B cell (primary cell): ENCODE data around the gene PIM1. TPM values are rescaled to one million over a fixed set of nuclear protein-coding genes. Genes with fewer than 3 reads are reported as not detected.

Source experiments
- ATAC-seq: fragments of 200-7000 bp; cut with Tn5 transposase; one replicate; pipeline ENCODE4 v1.10.0; 2021; ENCODE audit warnings: low read depth, mild to moderate bottlenecking, moderate number of reproducible peaks, moderate library complexity
- CTCF ChIA-PET: fragments of 350-600 bp; sonication (Branson Sonifier 250); formaldehyde crosslinking; loops from one replicate; lab custom pipeline; 2021; ENCODE audit warnings: antibody characterized with exemption, inconsistent platforms; lab: Charles Lee
- POLR2A ChIA-PET: fragments of 350-600 bp; sonication (Branson Sonifier 250); formaldehyde crosslinking; loops from one replicate; lab custom pipeline; 2021; ENCODE audit warnings: antibody characterized with exemption; lab: Charles Lee
- DNase-seq: peaks from one replicate; pipeline ENCODE4 v3.0.0; 2013
- H2AFZ ChIP-seq: 2 replicates; pipeline ENCODE4 v1.6.1; 2012; ENCODE audit warnings: mild to moderate bottlenecking, low read depth, low read length; ENCODE audit not compliant: insufficient read depth, poor library complexity, severe bottlenecking
- H3K27ac ChIP-seq, 2 donors: 1 replicate in 1 of 2; 2 replicates in 1 of 2; pipeline ENCODE4 v1.5.1; 2012 to 2013; ENCODE audit warnings: low read length in 2 of 2, mild to moderate bottlenecking in 2 of 2, moderate library complexity in 1 of 2
- H3K27me3 ChIP-seq, 4 experiments: fragments of 200-600 bp in 1 of 4; sonication (generic) in 1 of 4; replicated peaks in 1 of 4; 1 replicate in 2 of 4; 2 replicates in 2 of 4; pipeline versions ENCODE4 v1.6.1 to v1.7.0; 2013 to 2016; ENCODE audit warnings: low read length in 3 of 4, mild to moderate bottlenecking in 2 of 4, mixed read lengths in 1 of 4, moderate library complexity in 1 of 4; ENCODE audit not compliant: insufficient read depth in 4 of 4, control insufficient read depth in 3 of 4; ENCODE audit errors: control extremely low read depth in 1 of 4
- H3K36me3 ChIP-seq, 2 experiments: replicated peaks in 1 of 2; 1 replicate in 1 of 2; 2 replicates in 1 of 2; pipeline versions ENCODE4 v1.6.1 to v1.7.1; 2013; ENCODE audit warnings: low read length in 1 of 2; ENCODE audit not compliant: insufficient read depth in 2 of 2, control insufficient read depth in 1 of 2; ENCODE audit errors: control extremely low read depth in 1 of 2, extremely low read depth in 1 of 2
- H3K4me1 ChIP-seq, 2 donors: fragments of 200-600 bp in 1 of 2; sonication (generic) in 1 of 2; 1 replicate in 1 of 2; 2 replicates in 1 of 2; pipeline versions ENCODE4 v1.5.1 to v1.6.1; 2013 to 2017; ENCODE audit warnings: low read length in 2 of 2; ENCODE audit not compliant: control insufficient read depth in 2 of 2, insufficient read depth in 2 of 2
- H3K4me2 ChIP-seq: replicated peaks from 2 replicates; pipeline ENCODE3; 2012; ENCODE audit warnings: mild to moderate bottlenecking, low read depth, low read length; ENCODE audit not compliant: poor library complexity, severe bottlenecking
- H3K4me3 ChIP-seq, 5 experiments: fragments of 200-600 bp in 1 of 5; sonication (generic) in 1 of 5; 1 replicate in 3 of 5; 2 replicates in 2 of 5; pipeline versions ENCODE4 v1.5.1 to v1.7.0; 2011 to 2016; ENCODE audit warnings: low read length in 4 of 5, mild to moderate bottlenecking in 4 of 5, low read depth in 2 of 5, control low read depth in 1 of 5, moderate library complexity in 1 of 5; ENCODE audit not compliant: insufficient read depth in 1 of 5; ENCODE audit errors: control extremely low read depth in 1 of 5, extremely low read depth in 1 of 5
- H3K79me2 ChIP-seq: fragments of 200-600 bp; sonication (generic); one replicate; pipeline ENCODE4 v1.6.0; 2016; ENCODE audit warnings: low read length; ENCODE audit not compliant: control insufficient read depth, insufficient read depth
- H3K9ac ChIP-seq: fragments of 200-600 bp; sonication (generic); 2 replicates; pipeline ENCODE4 v1.6.1; 2017; ENCODE audit warnings: mild to moderate bottlenecking, low read length, moderate library complexity
- H3K9me3 ChIP-seq, 3 donors: one replicate each; pipeline versions ENCODE4 v1.6.1 to v1.7.1; 2013; ENCODE audit warnings: low read length in 2 of 3; ENCODE audit not compliant: control insufficient read depth in 2 of 3, insufficient read depth in 1 of 3; ENCODE audit errors: control extremely low read depth in 1 of 3
- H4K20me1 ChIP-seq: 2 replicates; pipeline ENCODE4 v1.6.0; 2012; ENCODE audit warnings: mild to moderate bottlenecking, low read length; ENCODE audit not compliant: insufficient read depth, control insufficient read depth, poor library complexity, severe bottlenecking
- H3K27ac Mint-ChIP-seq: one replicate; pipeline ENCODE4 v1.8.0; 2021; ENCODE audit warnings: mixed read lengths
- H3K27me3 Mint-ChIP-seq: one replicate; pipeline ENCODE4 v1.8.0; 2021; ENCODE audit warnings: mixed read lengths
- H3K4me1 Mint-ChIP-seq: one replicate; pipeline ENCODE4 v1.8.0; 2021; ENCODE audit warnings: mixed read lengths
- H3K4me3 Mint-ChIP-seq: one replicate; pipeline ENCODE4 v1.8.0; 2021; ENCODE audit warnings: mixed read lengths
- H3K9me3 Mint-ChIP-seq: one replicate; pipeline ENCODE4 v1.8.0; 2022; ENCODE audit warnings: mixed read lengths; ENCODE audit not compliant: insufficient read depth
- EZH2 ChIP-seq: IDR thresholded peaks from 2 replicates; pipeline ENCODE4 v1.6.1; 2012; ENCODE audit warnings: borderline replicate concordance, low read depth, mild to moderate bottlenecking, moderate library complexity, low read length; ENCODE audit not compliant: insufficient read depth, poor library complexity, severe bottlenecking
- WGBS: methylation state at CpG from one replicate; pipeline ENCODE4 v1.1.5; 2013; ENCODE audit warnings: missing lambda C conversion rate; ENCODE audit not compliant: insufficient coverage; 5-methylcytosine and 5-hydroxymethylcytosine counted together
- intact Hi-C: fragments of 100-400 bp; cut with micrococcal nuclease; formaldehyde crosslinking; loops from one replicate; pipeline ENCODE4 v1.10.0; 2022
- polyA plus RNA-seq: library from polyadenylated mRNA; depleted of rRNA; stranded (reverse); fragments of >200 nt; gene quantifications from 2 replicates; pipeline ENCODE4 v1.2.3, GENCODE V29; 2012
- total RNA-seq, 2 donors: library from RNA; stranded (reverse); fragments of 120-200 nt in 1 of 2; gene quantifications; 1 replicate in 1 of 2; 2 replicates in 1 of 2; pipeline versions ENCODE4 v1.2.3 to v1.2.4, GENCODE V29; 2013 to 2022
- TF ChIP-seq, protein P1 (sequence below): fragments of 200-600 bp; IDR thresholded peaks from one replicate; pipeline ENCODE4 v1.8.0; 2022; ENCODE audit warnings: antibody characterized with exemption, mild to moderate bottlenecking

Gene PIM1
- total and polyA plus RNA-seq, 2 donors (not counting 1 experiment from before 2014, with no cell fraction given) = 13.6 to 102 TPM

DNA sequence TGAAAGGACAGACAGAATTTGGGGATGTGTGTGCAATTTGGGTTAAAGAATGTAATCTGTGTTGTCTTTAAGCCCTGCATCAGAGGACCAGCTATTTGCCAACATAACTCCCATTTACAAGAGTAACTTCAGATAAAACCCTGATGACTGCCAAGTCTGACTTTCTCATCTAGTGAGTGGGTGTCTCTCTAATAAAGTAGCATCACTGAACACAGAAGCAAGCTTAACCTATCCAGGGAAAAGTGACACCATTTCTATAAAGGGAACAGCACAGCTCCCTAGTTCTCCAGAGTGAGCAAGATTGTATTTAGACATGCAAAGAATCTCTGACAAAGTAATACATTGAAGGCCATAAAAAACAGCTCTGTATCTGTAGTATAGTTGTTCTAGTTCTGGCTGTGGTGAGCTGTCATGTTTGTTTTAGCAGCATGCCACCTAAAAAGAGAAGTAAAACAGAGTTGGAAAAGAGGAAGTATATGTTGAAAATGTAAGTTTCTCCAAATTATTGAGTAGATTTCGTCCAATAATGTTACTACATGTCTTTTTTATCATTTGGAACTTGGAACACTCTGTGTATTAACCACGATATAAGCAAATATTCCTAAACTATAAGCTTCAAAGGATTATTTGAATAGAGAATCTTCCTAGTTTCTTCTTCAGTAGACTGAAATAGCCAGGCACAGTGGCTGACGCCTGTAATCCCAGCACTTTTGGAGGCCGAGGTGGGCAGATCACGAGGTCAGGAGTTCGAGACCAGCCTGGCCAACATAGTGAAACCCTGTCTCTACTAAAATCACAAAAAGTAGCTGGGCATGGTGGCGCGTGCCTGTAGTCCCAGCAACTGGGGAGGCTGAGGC lies 8.8 kb upstream of the PIM1 start:
- CTCF ChIA-PET = interaction anchor here (0.7 to 6.7 kb wide), 11 partner anchors 10 to 393 kb away, joined by 3 to 68 read pairs (median 4); partner anchors contain the start of gene PIM1

More for the DNA sequence above, 8.8 kb upstream of the PIM1 start:
- peaks cover 31% of the 10 kb centered on the region for H3K4me1 Mint-ChIP-seq
- no peaks in the 10 kb centered on the region for H3K36me3 ChIP-seq
- POLR2A ChIA-PET = interaction anchor here (0.8 to 1.8 kb wide), 5 partner anchors 9 to 275 kb away, joined by 3 to 16 read pairs (median 4); partner anchors contain the start of genes C6orf89 and PIM1
- H3K9ac ChIP-seq = peak overlapping the region; percentile 23
- no peaks in the 10 kb centered on the region for H3K27me3 Mint-ChIP-seq
- no peaks in the 10 kb centered on the region for H3K27me3 ChIP-seq
- no peaks in the 10 kb centered on the region for H4K20me1 ChIP-seq
- H3K9me3 ChIP-seq = peaks cover 0 to 3% (median 0%) of the 10 kb centered on the region in 3 donors
- TF ChIP-seq, protein P1, sequence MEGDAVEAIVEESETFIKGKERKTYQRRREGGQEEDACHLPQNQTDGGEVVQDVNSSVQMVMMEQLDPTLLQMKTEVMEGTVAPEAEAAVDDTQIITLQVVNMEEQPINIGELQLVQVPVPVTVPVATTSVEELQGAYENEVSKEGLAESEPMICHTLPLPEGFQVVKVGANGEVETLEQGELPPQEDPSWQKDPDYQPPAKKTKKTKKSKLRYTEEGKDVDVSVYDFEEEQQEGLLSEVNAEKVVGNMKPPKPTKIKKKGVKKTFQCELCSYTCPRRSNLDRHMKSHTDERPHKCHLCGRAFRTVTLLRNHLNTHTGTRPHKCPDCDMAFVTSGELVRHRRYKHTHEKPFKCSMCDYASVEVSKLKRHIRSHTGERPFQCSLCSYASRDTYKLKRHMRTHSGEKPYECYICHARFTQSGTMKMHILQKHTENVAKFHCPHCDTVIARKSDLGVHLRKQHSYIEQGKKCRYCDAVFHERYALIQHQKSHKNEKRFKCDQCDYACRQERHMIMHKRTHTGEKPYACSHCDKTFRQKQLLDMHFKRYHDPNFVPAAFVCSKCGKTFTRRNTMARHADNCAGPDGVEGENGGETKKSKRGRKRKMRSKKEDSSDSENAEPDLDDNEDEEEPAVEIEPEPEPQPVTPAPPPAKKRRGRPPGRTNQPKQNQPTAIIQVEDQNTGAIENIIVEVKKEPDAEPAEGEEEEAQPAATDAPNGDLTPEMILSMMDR = no peak
- TF ChIP-seq EZH2 = no peak
- H3K4me1 ChIP-seq = peaks cover 29 to 31% of the 10 kb centered on the region in 2 donors
- no peak overlapping the region for H3K4me3 ChIP-seq
- ATAC-seq (peak; percentile 84), DNase-seq (peak; percentile 74)
- H3K9me3 Mint-ChIP-seq = no peaks in the 10 kb centered on the region
- WGBS = 27% methylated on average over 3 of the region's 8 CpGs
- peak overlapping the region; percentile 27 for H3K4me3 Mint-ChIP-seq
- intact Hi-C loops = loop anchor here (1.0 kb wide), 1 partner anchor 8 kb away; no protein-coding TSS in a partner anchor
- H3K4me2 ChIP-seq = peak overlapping the region; percentile 57
- H3K27ac Mint-ChIP-seq = peak overlapping the region; percentile 83
- H2AFZ ChIP-seq = peak overlapping the region; percentile 1
- H3K79me2 ChIP-seq = no peaks in the 10 kb centered on the region
- H3K27ac ChIP-seq = peak overlapping the region; percentile 73 to 82
